NB4 (cell line): ENCODE results near the gene ABCF3.

Experiments
- MYC ChIP-seq: IDR thresholded peaks from 2 replicates; pipeline ENCODE4 v1.6.1; 2011; ENCODE audit warnings: low read depth, low read length
- POLR2A ChIP-seq: IDR thresholded peaks from 2 replicates; pipeline ENCODE4 v1.6.1; 2011; ENCODE audit warnings: mild to moderate bottlenecking; ENCODE audit not compliant: insufficient read length; ENCODE audit errors: extremely low read depth
- TF ChIP-seq, protein P1 (sequence below): IDR thresholded peaks from one replicate; pipeline ENCODE4 v1.5.1; 2012; ENCODE audit warnings: low read depth, low read length

- TF ChIP-seq, protein P1, sequence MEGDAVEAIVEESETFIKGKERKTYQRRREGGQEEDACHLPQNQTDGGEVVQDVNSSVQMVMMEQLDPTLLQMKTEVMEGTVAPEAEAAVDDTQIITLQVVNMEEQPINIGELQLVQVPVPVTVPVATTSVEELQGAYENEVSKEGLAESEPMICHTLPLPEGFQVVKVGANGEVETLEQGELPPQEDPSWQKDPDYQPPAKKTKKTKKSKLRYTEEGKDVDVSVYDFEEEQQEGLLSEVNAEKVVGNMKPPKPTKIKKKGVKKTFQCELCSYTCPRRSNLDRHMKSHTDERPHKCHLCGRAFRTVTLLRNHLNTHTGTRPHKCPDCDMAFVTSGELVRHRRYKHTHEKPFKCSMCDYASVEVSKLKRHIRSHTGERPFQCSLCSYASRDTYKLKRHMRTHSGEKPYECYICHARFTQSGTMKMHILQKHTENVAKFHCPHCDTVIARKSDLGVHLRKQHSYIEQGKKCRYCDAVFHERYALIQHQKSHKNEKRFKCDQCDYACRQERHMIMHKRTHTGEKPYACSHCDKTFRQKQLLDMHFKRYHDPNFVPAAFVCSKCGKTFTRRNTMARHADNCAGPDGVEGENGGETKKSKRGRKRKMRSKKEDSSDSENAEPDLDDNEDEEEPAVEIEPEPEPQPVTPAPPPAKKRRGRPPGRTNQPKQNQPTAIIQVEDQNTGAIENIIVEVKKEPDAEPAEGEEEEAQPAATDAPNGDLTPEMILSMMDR = no peak
- no peak for TF ChIP-seq POLR2A
- no peak for TF ChIP-seq MYC
Observed at GRCh38 chr3:184198509-184198908, 12.5 kb downstream of the ABCF3 start.
